H1 (cell line): ENCODE data around the gene CYBB. TPM values are rescaled to one million over a fixed set of nuclear protein-coding genes. Genes with fewer than 3 reads are reported as not detected.

Source experiments
- CTCF ChIA-PET: fragments of 300-600 bp; sonication (Branson Sonifier 250); formaldehyde crosslinking; loops from one replicate; lab custom pipeline; 2021; ENCODE audit not compliant: partially characterized antibody; lab: Charles Lee
- POLR2A ChIA-PET: fragments of 300-600 bp; sonication (Branson Sonifier 250); formaldehyde crosslinking; loops from one replicate; lab custom pipeline; 2021; ENCODE audit warnings: inconsistent platforms; ENCODE audit not compliant: partially characterized antibody; lab: Charles Lee
- DNase-seq, 2 experiments: peaks; one replicate each; pipeline versions ENCODE4 v3.0.0 to v3.0.0-alpha.2; 2010 to 2022; ENCODE audit warnings: low spot score in 2 of 2, low read depth in 1 of 2, mixed read lengths in 1 of 2
- FAIRE-seq: peaks from 2 replicates; lab custom pipeline; 2011; peaks lifted over from hg19 to GRCh38; lab: Jason Lieb, UNC
- H2AFZ ChIP-seq: 2 replicates; pipeline ENCODE4 v1.8.1; 2012; ENCODE audit warnings: low read length, inconsistent platforms
- H2AK5ac ChIP-seq: 2 replicates; pipeline ENCODE4 v1.6.1; 2013; ENCODE audit warnings: low read depth, low read length
- H2BK120ac ChIP-seq: replicated peaks from 2 replicates; pipeline ENCODE3; 2013; ENCODE audit warnings: low read depth, low read length, inconsistent platforms
- H2BK12ac ChIP-seq: 2 replicates; pipeline ENCODE4 v1.6.1; 2013; ENCODE audit warnings: low read depth, low read length
- H2BK15ac ChIP-seq: 2 replicates; pipeline ENCODE4 v1.6.1; 2013; ENCODE audit warnings: low read length
- H2BK20ac ChIP-seq: 2 replicates; pipeline ENCODE4 v1.6.1; 2013; ENCODE audit warnings: low read length
- H2BK5ac ChIP-seq: 2 replicates; pipeline ENCODE4 v1.6.1; 2013; ENCODE audit warnings: low read depth, low read length
- H3K14ac ChIP-seq: 2 replicates; pipeline ENCODE4 v1.6.1; 2013; ENCODE audit warnings: inconsistent platforms; ENCODE audit not compliant: insufficient read length
- H3K18ac ChIP-seq: 2 replicates; pipeline ENCODE4 v1.6.1; 2013; ENCODE audit warnings: low read length; ENCODE audit errors: extremely low read depth
- H3K23ac ChIP-seq: 2 replicates; pipeline ENCODE4 v1.6.1; 2013; ENCODE audit warnings: inconsistent platforms; ENCODE audit not compliant: insufficient read length
- H3K23me2 ChIP-seq: 2 replicates; pipeline ENCODE4 v1.6.1; 2013; ENCODE audit warnings: low read depth, low read length
- H3K27ac ChIP-seq: 2 replicates; pipeline ENCODE4 v1.6.1; 2011; ENCODE audit warnings: low read depth, low read length, inconsistent platforms
- H3K27me3 ChIP-seq, 4 experiments: replicated peaks in 1 of 4; 1 replicate in 1 of 4; 2 replicates in 3 of 4; pipeline versions ENCODE4 v1.6.1 to v1.8.1; 2011 to 2013; ENCODE audit warnings: low read length in 3 of 4, mild to moderate bottlenecking in 3 of 4, inconsistent platforms in 2 of 4, mixed read lengths in 2 of 4, moderate library complexity in 1 of 4; ENCODE audit not compliant: control insufficient read depth in 3 of 4, insufficient read depth in 3 of 4; ENCODE audit errors: extremely low read depth in 1 of 4
- H3K36me3 ChIP-seq, 4 experiments: 2 replicates each; pipeline versions ENCODE4 v1.6.1 to v1.8.1; 2011 to 2013; ENCODE audit warnings: mild to moderate bottlenecking in 4 of 4, low read length in 3 of 4, moderate library complexity in 2 of 4, control low read depth in 1 of 4, inconsistent platforms in 1 of 4; ENCODE audit not compliant: insufficient read depth in 4 of 4, control insufficient read depth in 2 of 4
- H3K4ac ChIP-seq: replicated peaks from 2 replicates; pipeline ENCODE3; 2013; ENCODE audit warnings: low read length, low read depth, mixed read lengths, inconsistent platforms; ENCODE audit not compliant: insufficient read length
- H3K4me1 ChIP-seq, 4 experiments: replicated peaks in 1 of 4; 1 replicate in 1 of 4; 2 replicates in 3 of 4; pipeline versions ENCODE4 v1.6.1 to v1.8.1; 2011 to 2013; ENCODE audit warnings: low read length in 3 of 4, inconsistent platforms in 2 of 4, mixed read lengths in 1 of 4; ENCODE audit not compliant: insufficient read depth in 4 of 4, control insufficient read depth in 3 of 4
- H3K4me2 ChIP-seq, 2 experiments: 2 replicates each; pipeline versions ENCODE4 v1.6.1 to v1.8.1; 2011 to 2013; ENCODE audit warnings: low read depth in 2 of 2, low read length in 2 of 2, control low read depth in 1 of 2, inconsistent platforms in 1 of 2, mild to moderate bottlenecking in 1 of 2; ENCODE audit not compliant: insufficient read depth in 1 of 2
- H3K4me3 ChIP-seq, 4 experiments: fragments of 200-600, 300-600 bp in 1 of 4; sonication (generic), shearing (Covaris generic), sonication (Bioruptor Twin) in 1 of 4; 2 replicates each; pipeline versions ENCODE4 v1.5.1 to v1.8.1; 2011 to 2016; ENCODE audit warnings: low read length in 4 of 4, low read depth in 3 of 4, control low read depth in 2 of 4, inconsistent platforms in 2 of 4, mild to moderate bottlenecking in 2 of 4, mixed read lengths in 1 of 4, moderate library complexity in 1 of 4; ENCODE audit not compliant: insufficient read depth in 2 of 4; ENCODE audit errors: extremely low read depth in 1 of 4
- H3K56ac ChIP-seq: replicated peaks from 2 replicates; pipeline ENCODE3; 2013; ENCODE audit warnings: low read depth, mild to moderate bottlenecking, mixed read lengths, low read length, inconsistent platforms; ENCODE audit not compliant: insufficient read length
- H3K79me1 ChIP-seq: 2 replicates; pipeline ENCODE4 v1.6.1; 2013; ENCODE audit warnings: low read depth, low read length, control low read depth
- H3K79me2 ChIP-seq, 2 experiments: 2 replicates each; pipeline versions ENCODE4 v1.6.1 to v1.8.1; 2012 to 2013; ENCODE audit warnings: low read length in 2 of 2, mild to moderate bottlenecking in 2 of 2, inconsistent platforms in 1 of 2; ENCODE audit not compliant: insufficient read depth in 2 of 2, control insufficient read depth in 1 of 2
- H3K9ac ChIP-seq, 4 experiments: replicated peaks in 1 of 4; 1 replicate in 1 of 4; 2 replicates in 3 of 4; pipeline versions ENCODE4 v1.6.1 to v1.8.1; 2011 to 2013; ENCODE audit warnings: low read depth in 3 of 4, low read length in 3 of 4, control low read depth in 2 of 4, mild to moderate bottlenecking in 2 of 4, moderate library complexity in 2 of 4, inconsistent platforms in 1 of 4; ENCODE audit errors: extremely low read depth in 1 of 4
- H3K9me3 ChIP-seq, 2 experiments: 2 replicates each; pipeline versions ENCODE4 v1.6.1 to v1.8.1; 2012 to 2013; ENCODE audit warnings: mild to moderate bottlenecking in 2 of 2, moderate library complexity in 2 of 2, control low read depth in 1 of 2, inconsistent platforms in 1 of 2, low read depth in 1 of 2, low read length in 1 of 2, mixed read lengths in 1 of 2; ENCODE audit not compliant: insufficient read depth in 2 of 2
- H4K20me1 ChIP-seq, 2 experiments: replicated peaks in 1 of 2; 2 replicates each; pipeline versions ENCODE3 to v1.8.1; 2011 to 2013; ENCODE audit warnings: inconsistent platforms in 2 of 2, low read length in 2 of 2, mild to moderate bottlenecking in 1 of 2; ENCODE audit not compliant: insufficient read depth in 2 of 2, control insufficient read depth in 1 of 2
- H4K5ac ChIP-seq: 2 replicates; pipeline ENCODE4 v1.6.1; 2013; ENCODE audit warnings: low read length, low read depth, mixed read lengths, inconsistent platforms; ENCODE audit not compliant: insufficient read length
- H4K8ac ChIP-seq: 2 replicates; pipeline ENCODE4 v1.8.0; 2013; ENCODE audit warnings: mild to moderate bottlenecking, moderate library complexity, low read length, inconsistent platforms; ENCODE audit not compliant: insufficient read depth; ENCODE audit errors: extremely low read depth
- H4K91ac ChIP-seq: replicated peaks from 2 replicates; pipeline ENCODE3; 2013; ENCODE audit warnings: low read length, mixed read lengths, inconsistent platforms; ENCODE audit not compliant: insufficient read length
- WGBS, 2 experiments: shearing (Covaris generic) in 1 of 2; methylation state at CpG; one replicate each; pipeline versions ENCODE4 v1.1.6 to v1.1.7; 2013 to 2015; ENCODE audit warnings: low lambda C conversion rate in 2 of 2, mixed read lengths in 2 of 2, inconsistent platforms in 1 of 2, low coverage in 1 of 2, missing lambda C conversion rate in 1 of 2; ENCODE audit not compliant: insufficient replicate concordance in 2 of 2, insufficient coverage in 1 of 2, insufficient read length in 1 of 2; ENCODE audit errors: extremely low coverage in 1 of 2, missing lambda C conversion rate in 1 of 2; 5-methylcytosine and 5-hydroxymethylcytosine counted together
- polyA plus RNA-seq, 7 experiments: library from polyadenylated mRNA; depleted of rRNA in 3 of 7; stranded (reverse) in 5 of 7; unstranded in 2 of 7; fragments of >200 nt in 5 of 7; fragments of 200-250 nt in 2 of 7; gene quantifications; 1 replicate in 5 of 7; 2 replicates in 1 of 7; 4 replicates in 1 of 7; pipeline versions ENCODE4 v1.2.1 to v1.2.3, GENCODE V29; 2011 to 2013; ENCODE audit warnings: missing spikeins in 2 of 7, mixed read lengths in 2 of 7
- total RNA-seq: library from RNA; stranded (reverse); fragmentation: NEBNext Ultra II Directional; extraction: Animal tissue kit (Norgen Biotek cat#: 25700); gene quantifications from 2 replicates; pipeline ENCODE4 v1.2.1, GENCODE V29; 2021

Gene CYBB
- total and polyA plus RNA-seq, 2 of the 8 experiments (the other 6 are each of a cell fraction or from before 2014, with no cell fraction given) = 0.03 to 0.09 TPM

DNA sequence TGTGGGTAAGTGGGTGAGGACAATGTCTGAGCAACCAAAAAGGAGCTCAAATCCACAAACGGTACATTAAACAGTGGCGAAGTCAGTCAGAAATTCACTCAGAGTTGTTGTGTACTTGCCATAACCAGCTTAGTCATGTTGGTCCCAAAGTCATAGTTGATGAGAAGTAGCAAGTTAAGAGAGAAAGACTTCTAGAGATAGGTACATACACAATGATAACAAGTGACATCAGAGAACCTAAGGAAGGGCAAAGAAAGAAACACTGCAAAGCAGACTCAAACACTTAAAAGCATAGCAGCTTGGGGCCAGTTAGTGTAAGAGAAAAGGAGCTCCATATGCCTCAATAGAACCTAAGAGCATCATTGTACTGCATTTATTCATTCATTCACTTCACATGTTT lies 37.3 kb downstream of the CYBB start:
- H2AK5ac ChIP-seq = no peak overlapping the region
- ChIA-PET CTCF (interaction anchor here (0.9 to 1.1 kb wide), 2 partner anchors 9 to 39 kb away, joined by 3 to 4 read pairs; no protein-coding TSS in a partner anchor), POLR2A (no interaction called here)
- no peaks in the 10 kb centered on the region for H3K4me1 ChIP-seq
- no peak overlapping the region for H2BK5ac ChIP-seq
- no peak overlapping the region for H2AFZ ChIP-seq
- H2BK120ac ChIP-seq = no peak overlapping the region
- 95% methylated on average over 2 of the region's 2 CpGs; no CpG with 5 or more reads in 1 of the 2 experiments for WGBS, 2 experiments
- H4K5ac ChIP-seq = no peak overlapping the region
- H3K79me1 ChIP-seq = no peaks in the 10 kb centered on the region
- H3K27ac ChIP-seq = no peak overlapping the region
- no peak overlapping the region for H2BK15ac ChIP-seq
- H3K36me3 ChIP-seq = no peaks in the 10 kb centered on the region
- no peak overlapping the region for H4K91ac ChIP-seq
- no peak overlapping the region for H3K23ac ChIP-seq
- DNase-seq = no peak
- H3K79me2 ChIP-seq = no peaks in the 10 kb centered on the region
- H3K14ac ChIP-seq = no peak overlapping the region
- H3K9ac ChIP-seq = no peak overlapping the region
- H3K9me3 ChIP-seq = no peaks in the 10 kb centered on the region
- FAIRE-seq = no peak
- H2BK12ac ChIP-seq = no peak overlapping the region
- H4K8ac ChIP-seq = no peak overlapping the region
- no peak overlapping the region for H3K56ac ChIP-seq
- H2BK20ac ChIP-seq = no peak overlapping the region
- H3K27me3 ChIP-seq = no peaks in the 10 kb centered on the region
- no peak overlapping the region for H3K18ac ChIP-seq
- no peak overlapping the region for H3K4ac ChIP-seq
- H3K4me3 ChIP-seq = no peak overlapping the region
- no peak overlapping the region for H3K4me2 ChIP-seq
- H3K23me2 ChIP-seq = no peaks in the 10 kb centered on the region
- H4K20me1 ChIP-seq = no peaks in the 10 kb centered on the region
